SK-N-SH (cell line): ENCODE measurements around the gene RBM38.

Experiments
- CTCF ChIP-seq: fragments of 200-600 bp; sonication (generic); IDR thresholded peaks from 2 replicates; pipeline ENCODE4 v1.6.1; 2017; ENCODE audit warnings: antibody characterized with exemption, mild to moderate bottlenecking, moderate library complexity
- ELF1 ChIP-seq: IDR thresholded peaks from 2 replicates; pipeline ENCODE4 v1.4.0; 2012
- IRF3 ChIP-seq: fragments of 150-350 bp; IDR thresholded peaks from 2 replicates; pipeline ENCODE4 v1.6.1; 2016; ENCODE audit warnings: mild to moderate bottlenecking, low read depth, low read length
- JUND ChIP-seq: IDR thresholded peaks from 2 replicates; pipeline ENCODE4 v1.4.0; 2012
- NFIC ChIP-seq: IDR thresholded peaks from 2 replicates; pipeline ENCODE4 v1.4.0; 2012; ENCODE audit warnings: borderline replicate concordance
- POLR2AphosphoS5 ChIP-seq: IDR thresholded peaks from 2 replicates; pipeline ENCODE4 v1.6.1; 2012; ENCODE audit warnings: low read depth, low read length
- RAD21 ChIP-seq: IDR thresholded peaks from 2 replicates; pipeline ENCODE4 v1.6.1; 2012; ENCODE audit warnings: mild to moderate bottlenecking, low read length
- REST ChIP-seq: IDR thresholded peaks from 2 replicates; pipeline ENCODE4 v1.6.1; 2012; ENCODE audit warnings: mild to moderate bottlenecking, low read depth, low read length, moderate library complexity
- RXRA ChIP-seq: IDR thresholded peaks from 2 replicates; pipeline ENCODE4 v1.4.0; 2012; ENCODE audit warnings: low read depth, mild to moderate bottlenecking, borderline replicate concordance

GRCh38 chr20:57444394-57445048 is 53.3 kb downstream of the RBM38 start:
- TF ChIP-seq IRF3 (no peak), REST (no peak), ELF1 (no peak), RAD21 (no peak), CTCF (no peak), RXRA (no peak), NFIC (no peak), JUND (no peak), POLR2AphosphoS5 (no peak)
